Mesenchymal stem cell (in vitro differentiated cells and primary cell): Measurements from ENCODE around the gene PCAT6.

Experiments
- DNase-seq: peaks from one replicate; pipeline ENCODE4 v3.0.0-alpha.2; 2013
- H2AFZ ChIP-seq: one replicate; pipeline ENCODE4 v1.6.1; 2013; ENCODE audit warnings: low read depth, mild to moderate bottlenecking, control low read depth, inconsistent platforms, low read length, moderate library complexity
- H2AK5ac ChIP-seq: 2 replicates; pipeline ENCODE4 v1.6.1; 2013; ENCODE audit warnings: low read length, moderate library complexity, mild to moderate bottlenecking, inconsistent platforms; ENCODE audit not compliant: severe bottlenecking
- H2BK120ac ChIP-seq: one replicate; pipeline ENCODE4 v1.6.1; 2013; ENCODE audit warnings: low read depth, mild to moderate bottlenecking, inconsistent platforms, low read length, moderate library complexity
- H2BK12ac ChIP-seq, 2 experiments: one replicate each; pipeline ENCODE4 v1.6.1; 2013; ENCODE audit warnings: inconsistent platforms in 2 of 2, low read length in 2 of 2, mild to moderate bottlenecking in 2 of 2, moderate library complexity in 2 of 2, control low read depth in 1 of 2
- H2BK15ac ChIP-seq: one replicate; pipeline ENCODE4 v1.6.1; 2013; ENCODE audit warnings: mild to moderate bottlenecking, low read depth, inconsistent platforms; ENCODE audit not compliant: poor library complexity, severe bottlenecking
- H2BK5ac ChIP-seq: 2 replicates; pipeline ENCODE4 v1.6.1; 2013; ENCODE audit warnings: low read depth, mild to moderate bottlenecking, low read length, control low read depth, inconsistent platforms; ENCODE audit not compliant: poor library complexity, severe bottlenecking
- H3K14ac ChIP-seq, 2 experiments: one replicate each; pipeline ENCODE4 v1.6.1; 2013; ENCODE audit warnings: inconsistent platforms in 2 of 2, low read length in 2 of 2, control low read depth in 1 of 2, mild to moderate bottlenecking in 1 of 2, moderate library complexity in 1 of 2
- H3K18ac ChIP-seq, 2 experiments: one replicate each; pipeline ENCODE4 v1.6.1; 2013; ENCODE audit warnings: inconsistent platforms in 2 of 2, low read length in 2 of 2, control low read depth in 1 of 2, low read depth in 1 of 2, mild to moderate bottlenecking in 1 of 2
- H3K23ac ChIP-seq, 2 experiments: one replicate each; pipeline ENCODE4 v1.6.1; 2013; ENCODE audit warnings: inconsistent platforms in 2 of 2, low read length in 2 of 2, mild to moderate bottlenecking in 2 of 2, moderate library complexity in 2 of 2, control low read depth in 1 of 2
- H3K27ac ChIP-seq: 2 replicates; pipeline ENCODE4 v1.5.1; 2013; ENCODE audit warnings: mild to moderate bottlenecking, moderate library complexity, low read length, control low read depth, inconsistent platforms; ENCODE audit not compliant: poor library complexity, severe bottlenecking
- H3K27me3 ChIP-seq, 2 experiments: 2 replicates each; pipeline versions ENCODE4 v1.6.1 to v1.7.0; 2013; ENCODE audit warnings: low read length in 2 of 2, mild to moderate bottlenecking in 2 of 2, moderate library complexity in 2 of 2, control low read depth in 1 of 2, inconsistent platforms in 1 of 2; ENCODE audit not compliant: control insufficient read depth in 1 of 2, insufficient read depth in 1 of 2
- H3K36me3 ChIP-seq, 2 experiments: 2 replicates each; pipeline versions ENCODE4 v1.6.1 to v1.7.0; 2013; ENCODE audit warnings: low read length in 2 of 2, control low read depth in 1 of 2, inconsistent platforms in 1 of 2, low read depth in 1 of 2, mild to moderate bottlenecking in 1 of 2; ENCODE audit not compliant: insufficient read depth in 2 of 2, control insufficient read depth in 1 of 2
- H3K4ac ChIP-seq, 2 experiments: one replicate each; pipeline ENCODE4 v1.6.1; 2013; ENCODE audit warnings: inconsistent platforms in 2 of 2, low read length in 2 of 2, mild to moderate bottlenecking in 2 of 2, moderate library complexity in 2 of 2, control low read depth in 1 of 2, low read depth in 1 of 2
- H3K4me1 ChIP-seq: 2 replicates; pipeline ENCODE4 v1.6.1; 2013; ENCODE audit warnings: low read depth, low read length, control low read depth; ENCODE audit not compliant: control insufficient read depth, insufficient read depth
- H3K4me2 ChIP-seq: 2 replicates; pipeline ENCODE4 v1.6.1; 2013; ENCODE audit warnings: low read length, mild to moderate bottlenecking, inconsistent platforms; ENCODE audit not compliant: poor library complexity, severe bottlenecking
- H3K4me3 ChIP-seq, 2 experiments: 2 replicates each; pipeline versions ENCODE4 v1.5.1 to v1.7.0; 2013; ENCODE audit warnings: low read length in 2 of 2, mild to moderate bottlenecking in 2 of 2, control low read depth in 1 of 2, low read depth in 1 of 2; ENCODE audit not compliant: insufficient read depth in 1 of 2
- H3K79me1 ChIP-seq: replicated peaks from 2 replicates; pipeline ENCODE4 v1.6.1; 2013; ENCODE audit warnings: mild to moderate bottlenecking, control low read depth, low read length, inconsistent platforms; ENCODE audit not compliant: poor library complexity, severe bottlenecking
- H3K9ac ChIP-seq: 2 replicates; pipeline ENCODE4 v1.7.0; 2013; ENCODE audit warnings: mild to moderate bottlenecking, low read length, moderate library complexity
- H3K9me3 ChIP-seq: 2 replicates; pipeline ENCODE4 v1.7.0; 2013; ENCODE audit warnings: mild to moderate bottlenecking, low read length; ENCODE audit not compliant: control insufficient read depth
- H4K8ac ChIP-seq: one replicate; pipeline ENCODE4 v1.6.1; 2013; ENCODE audit warnings: inconsistent platforms, mild to moderate bottlenecking, low read length, moderate library complexity
- H4K91ac ChIP-seq: one replicate; pipeline ENCODE4 v1.6.1; 2013; ENCODE audit warnings: mild to moderate bottlenecking, low read length, inconsistent platforms
- WGBS: methylation state at CpG from one replicate; pipeline ENCODE4 v1.1.7; 2013; ENCODE audit warnings: mixed read lengths; 5-methylcytosine and 5-hydroxymethylcytosine counted together

PCAT6 gene

DNA sequence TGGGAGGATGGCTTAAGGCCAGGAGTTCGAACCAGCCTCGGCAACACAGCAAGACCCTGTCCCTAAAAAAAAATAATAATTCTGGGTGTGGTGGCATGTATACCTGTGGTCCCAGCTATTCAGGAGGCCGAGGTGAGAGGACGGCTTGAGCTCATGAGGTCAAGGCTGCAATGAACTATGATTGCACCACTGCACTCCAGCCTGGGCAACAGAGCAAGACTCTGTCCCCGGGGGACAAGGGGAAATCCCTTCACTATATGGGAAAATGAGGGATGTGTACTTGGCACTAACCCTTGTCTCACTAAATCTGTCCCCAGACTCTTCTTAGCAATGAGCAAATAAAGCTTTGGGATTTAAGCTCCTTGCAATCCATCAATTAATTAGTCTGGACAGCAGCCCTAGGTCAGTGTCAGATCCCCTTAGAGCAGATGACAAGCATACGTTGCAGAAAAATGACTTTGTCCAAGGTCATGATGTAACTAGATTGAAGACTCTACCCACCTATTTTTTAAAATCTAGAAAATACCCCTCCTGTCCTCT, 11.9 kb upstream of the PCAT6 start:
- Histone ChIP-seq H4K91ac (no peak overlapping the region), H3K79me1 (no peaks in the 10 kb centered on the region), H2BK15ac (no peak overlapping the region), H3K18ac (no peak overlapping the region), H3K4me3 (no peak overlapping the region), H3K4ac (no peak overlapping the region), H3K27me3 (no peaks in the 10 kb centered on the region), H2AFZ (no peak overlapping the region), H3K9me3 (no peaks in the 10 kb centered on the region), H3K9ac (no peak overlapping the region), H3K23ac (no peak overlapping the region), H3K14ac (no peak overlapping the region), H3K36me3 (peaks cover 11 to 22% of the 10 kb centered on the region in 2 experiments), H3K4me1 (peaks cover 20% of the 10 kb centered on the region), H3K27ac (no peak overlapping the region), H4K8ac (no peak overlapping the region), H2BK5ac (no peak overlapping the region), H2BK12ac (no peak overlapping the region), H2BK120ac (no peak overlapping the region), H3K4me2 (no peak overlapping the region), H2AK5ac (no peak overlapping the region)
- 94% methylated on average over 6 of the region's 6 CpGs for WGBS
- DNase-seq, result no peak

- Histone ChIP-seq H3K14ac (no peak overlapping the region), H3K4me3 (no peak overlapping the region), H3K9me3 (no peaks in the 10 kb centered on the region), H3K18ac (no peak overlapping the region), H2BK12ac (no peak overlapping the region), H2BK120ac (no peak overlapping the region), H3K27ac (no peak overlapping the region), H3K9ac (no peak overlapping the region), H2BK15ac (no peak overlapping the region), H2AK5ac (no peak overlapping the region), H3K79me1 (no peaks in the 10 kb centered on the region), H4K8ac (no peak overlapping the region), H3K27me3 (no peaks in the 10 kb centered on the region), H2AFZ (no peak overlapping the region), H3K4ac (no peak overlapping the region), H3K36me3 (peaks cover 11 to 22% of the 10 kb centered on the region in 2 experiments), H2BK5ac (no peak overlapping the region), H3K4me2 (no peak overlapping the region), H3K4me1 (peaks cover 21% of the 10 kb centered on the region), H4K91ac (no peak overlapping the region), H3K23ac (no peak overlapping the region)
- DNase-seq, result no peak
- 88% methylated on average over 1 of the region's 1 CpG for WGBS
Measured at GRCh38 chr1:202800742-202801141, 10.0 kb upstream of the PCAT6 start.

GRCh38 chr1:202801175-202801574, 9.6 kb upstream of the PCAT6 start:
- Histone ChIP-seq H2BK12ac (no peak overlapping the region), H3K27me3 (no peaks in the 10 kb centered on the region), H4K8ac (no peak overlapping the region), H3K27ac (no peak overlapping the region), H4K91ac (no peak overlapping the region), H3K4ac (no peak overlapping the region), H3K23ac (no peak overlapping the region), H2AFZ (no peak overlapping the region), H3K9ac (no peak overlapping the region), H3K4me3 (no peak overlapping the region), H3K4me2 (no peak overlapping the region), H3K79me1 (no peaks in the 10 kb centered on the region), H2AK5ac (no peak overlapping the region), H2BK120ac (no peak overlapping the region), H3K18ac (no peak overlapping the region), H2BK5ac (no peak overlapping the region), H3K36me3 (peaks cover 11 to 19% of the 10 kb centered on the region in 2 experiments), H3K4me1 (peaks cover 18% of the 10 kb centered on the region), H3K9me3 (no peaks in the 10 kb centered on the region), H3K14ac (no peak overlapping the region), H2BK15ac (no peak overlapping the region)
- 100% methylated on average over 2 of the region's 2 CpGs for WGBS
- no peak for DNase-seq

- Histone ChIP-seq H2AK5ac (no peak overlapping the region), H3K4me3 (no peak overlapping the region), H3K14ac (no peak overlapping the region), H2BK15ac (no peak overlapping the region), H2BK5ac (no peak overlapping the region), H3K18ac (no peak overlapping the region), H3K27ac (no peak overlapping the region), H3K4me1 (peaks cover 15% of the 10 kb centered on the region), H2BK12ac (no peak overlapping the region), H2AFZ (no peak overlapping the region), H2BK120ac (no peak overlapping the region), H3K4me2 (no peak overlapping the region), H3K36me3 (peaks cover 7 to 11% of the 10 kb centered on the region in 2 experiments), H3K4ac (no peak overlapping the region), H4K8ac (no peak overlapping the region), H3K9ac (no peak overlapping the region), H3K79me1 (no peaks in the 10 kb centered on the region), H3K9me3 (no peaks in the 10 kb centered on the region), H3K23ac (no peak overlapping the region), H3K27me3 (no peaks in the 10 kb centered on the region), H4K91ac (no peak overlapping the region)
- no peak for DNase-seq
- 90% methylated on average over 2 of the region's 2 CpGs for WGBS
Measured at GRCh38 chr1:202802034-202802433, 8.7 kb upstream of the PCAT6 start.
